Measurements from ENCODE around the gene ERG.

The ERG gene

GRCh38 chr21:38354746-38355145 lies 143.5 kb downstream of the ERG start:
- DNase-seq: no peak

- no peak for DNase-seq
These were observed 144.0 kb downstream of the ERG start for GRCh38 chr21:38354231-38354630.

- DNase-seq: peak; percentile 33
These were observed 145.6 kb downstream of the ERG start for GRCh38 chr21:38352536-38353219.

GRCh38 chr21:38351961-38352521 lies 146.2 kb downstream of the ERG start:
- DNase-seq: no peak

- no peak for DNase-seq
These were observed 146.9 kb downstream of the ERG start for GRCh38 chr21:38351176-38351959.

GRCh38 chr21:38350684-38351083 lies 147.6 kb downstream of the ERG start:
- no peak for DNase-seq

GRCh38 chr21:38349977-38350376 lies 148.3 kb downstream of the ERG start:
- DNase-seq: no peak

GRCh38 chr21:38349111-38349746 lies 149.0 kb downstream of the ERG start:
- DNase-seq: peak; percentile 20

GRCh38 chr21:38346286-38346685 lies 152.0 kb downstream of the ERG start:
- no peak for DNase-seq

- DNase-seq: no peak
These were observed 154.6 kb downstream of the ERG start for GRCh38 chr21:38343691-38344090.

GRCh38 chr21:38342739-38343138 lies 155.5 kb downstream of the ERG start:
- no peak for DNase-seq

- DNase-seq: no peak
These were observed 156.7 kb downstream of the ERG start for GRCh38 chr21:38341546-38342012.

- no peak for DNase-seq
These were observed 158.1 kb downstream of the ERG start for GRCh38 chr21:38340131-38340530.

GRCh38 chr21:38337793-38338192 lies 160.5 kb downstream of the ERG start:
- no peak for DNase-seq

- no peak for DNase-seq
These were observed 163.4 kb downstream of the ERG start for GRCh38 chr21:38334866-38335265.

GRCh38 chr21:38333301-38334272 lies 164.7 kb downstream of the ERG start:
- no peak for DNase-seq

GRCh38 chr21:38330666-38331065 lies 167.6 kb downstream of the ERG start:
- no peak for DNase-seq
